GM12878 (cell line): ENCODE measurements around the gene ZBED4. TPM values are rescaled to one million over a fixed set of nuclear protein-coding genes. Genes with fewer than 3 reads are reported as not detected.

Experiments
- ATAC-seq: fragments of 200-7000 bp; cut with Tn5 transposase; 3 replicates; pipeline ENCODE4 v1.9.1; 2020; ENCODE audit warnings: mild to moderate bottlenecking, moderate library complexity
- BruUV-seq: library from RNA; stranded (reverse); fragments of 400-500 nt; replicated peaks from 2 replicates; lab custom pipeline; 2021; lab: Mats Ljungman, UMichigan
- CTCF ChIA-PET: fragments of 300-600 bp; sonication (Branson Sonifier 250); formaldehyde crosslinking; extraction: SDS; loops from one replicate; lab custom pipeline; 2021; ENCODE audit warnings: inconsistent platforms; lab: Yijun Ruan, JAX
- POLR2A ChIA-PET: fragments of 350-600 bp; formaldehyde crosslinking; extraction: SDS; loops from one replicate; lab custom pipeline; 2021; ENCODE audit warnings: inconsistent platforms; lab: Charles Lee
- RAD21 ChIA-PET: fragments of 300-600 bp; sonication (Branson Sonifier 250); formaldehyde crosslinking; loops from one replicate; lab custom pipeline; 2023; ENCODE audit warnings: antibody characterized with exemption; ENCODE audit not compliant: unreplicated experiment; lab: Charles Lee
- SMC1A ChIA-PET: fragments of 300-600 bp; sonication (Branson Sonifier 250); formaldehyde crosslinking; loops from one replicate; lab custom pipeline; 2023; ENCODE audit not compliant: unreplicated experiment, uncharacterized antibody; lab: Charles Lee
- DNase-seq: peaks from one replicate; pipeline ENCODE4 v3.0.0-alpha.2; 2011; ENCODE audit warnings: low read depth, low spot score
- FAIRE-seq: peaks from 3 replicates; lab custom pipeline; 2011; peaks lifted over from hg19 to GRCh38; lab: Jason Lieb, UNC
- H2AFZ ChIP-seq: 2 replicates; pipeline ENCODE4 v1.6.0; 2011; ENCODE audit warnings: low read depth, low read length, control low read depth; ENCODE audit not compliant: control insufficient read depth
- H3K27ac ChIP-seq: 2 replicates; pipeline ENCODE4 v1.5.1; 2011; ENCODE audit warnings: control low read depth; ENCODE audit not compliant: control insufficient read depth, insufficient read depth
- H3K27me3 ChIP-seq, 2 experiments: replicated peaks in 1 of 2; 2 replicates each; pipeline versions ENCODE4 v1.6.0 to v1.6.1; 2011; ENCODE audit warnings: low read length in 1 of 2; ENCODE audit not compliant: control insufficient read depth in 2 of 2, insufficient read depth in 2 of 2
- H3K36me3 ChIP-seq, 2 experiments: 2 replicates each; pipeline ENCODE4 v1.5.1; 2011; ENCODE audit warnings: low read length in 1 of 2; ENCODE audit not compliant: control insufficient read depth in 2 of 2, insufficient read depth in 2 of 2
- H3K4me1 ChIP-seq: 2 replicates; pipeline ENCODE4 v1.6.1; 2011; ENCODE audit warnings: mild to moderate bottlenecking, low read length, moderate library complexity, mixed read lengths; ENCODE audit not compliant: control insufficient read depth, insufficient read depth
- H3K4me2 ChIP-seq: 2 replicates; pipeline ENCODE4 v1.6.0; 2011; ENCODE audit warnings: control low read depth; ENCODE audit not compliant: control insufficient read depth, insufficient read depth
- H3K4me3 ChIP-seq: fragments of 200-600 bp; sonication (generic); 2 replicates; pipeline ENCODE4 v1.5.1; 2016
- H3K79me2 ChIP-seq: 2 replicates; pipeline ENCODE4 v1.6.0; 2011; ENCODE audit warnings: low read length; ENCODE audit not compliant: control insufficient read depth, insufficient read depth
- H3K9ac ChIP-seq: 2 replicates; pipeline ENCODE4 v1.8.0; 2011; ENCODE audit warnings: low read length, control low read depth, mixed read lengths; ENCODE audit not compliant: control insufficient read depth, insufficient read depth
- H3K9me3 ChIP-seq: replicated peaks from 3 replicates; pipeline ENCODE4 v1.5.1; 2011; ENCODE audit warnings: mild to moderate bottlenecking, low read length; ENCODE audit not compliant: control insufficient read depth, insufficient read depth
- H4K20me1 ChIP-seq: 2 replicates; pipeline ENCODE4 v1.6.0; 2011; ENCODE audit not compliant: control insufficient read depth, insufficient read depth
- BCL3 ChIP-seq: IDR thresholded peaks from 2 replicates; pipeline ENCODE4 v1.6.1; 2011; ENCODE audit warnings: borderline replicate concordance, low read depth, mild to moderate bottlenecking, moderate library complexity, low read length; ENCODE audit not compliant: insufficient read depth, poor library complexity, severe bottlenecking
- EED ChIP-seq: sonication (generic); IDR thresholded peaks from 2 replicates; pipeline ENCODE4 v1.6.1; 2016; ENCODE audit warnings: antibody characterized with exemption, low read depth
- ETV6 ChIP-seq, 2 experiments: fragments of 450-650 bp in 1 of 2; IDR thresholded peaks in 1 of 2; conservative IDR thresholded peaks in 1 of 2; 2 replicates each; pipeline ENCODE4 v1.6.1; 2014; ENCODE audit warnings: antibody characterized with exemption in 1 of 2, borderline replicate concordance in 1 of 2, low read depth in 1 of 2, mild to moderate bottlenecking in 1 of 2, moderate library complexity in 1 of 2
- HCFC1 ChIP-seq: fragments of 150-350 bp; IDR thresholded peaks from 2 replicates; pipeline ENCODE4 v1.6.1; 2014; ENCODE audit warnings: low read length
- IKZF2 ChIP-seq, 2 experiments: fragments of 450-650 bp; IDR thresholded peaks; 2 replicates each; pipeline ENCODE4 v1.6.1; 2017; ENCODE audit warnings: mild to moderate bottlenecking in 2 of 2, moderate library complexity in 2 of 2
- KDM1A ChIP-seq: fragments of 200-600 bp; sonication (generic); IDR thresholded peaks from 2 replicates; pipeline ENCODE4 v1.6.1; 2016; ENCODE audit warnings: borderline replicate concordance
- LARP7 ChIP-seq: fragments of 450-650 bp; IDR thresholded peaks from 2 replicates; pipeline ENCODE4 v1.6.1; 2017; ENCODE audit warnings: mild to moderate bottlenecking
- MYB ChIP-seq: fragments of 150-350 bp; IDR thresholded peaks from 2 replicates; pipeline ENCODE4 v1.6.1; 2014; ENCODE audit warnings: mild to moderate bottlenecking, low read depth, low read length, borderline replicate concordance
- RB1 ChIP-seq: fragments of 450-650 bp; formaldehyde crosslinking; IDR thresholded peaks from 2 replicates; pipeline ENCODE4 v1.6.1; 2017; ENCODE audit warnings: mild to moderate bottlenecking, borderline replicate concordance
- SMAD5 ChIP-seq: IDR thresholded peaks from 2 replicates; pipeline ENCODE4 v1.6.1; 2016; ENCODE audit warnings: antibody characterized with exemption, low read depth
- SMC3 ChIP-seq: IDR thresholded peaks from 2 replicates; pipeline ENCODE4 v1.6.1; 2011; ENCODE audit warnings: low read length, improper control_type of control experiment, borderline replicate concordance
- SUZ12 ChIP-seq: fragments of 200-600 bp; sonication (generic); IDR thresholded peaks from one replicate; pipeline ENCODE4 v1.6.1; 2018; ENCODE audit warnings: antibody characterized with exemption, mild to moderate bottlenecking; ENCODE audit not compliant: unreplicated experiment
- YBX1 ChIP-seq: fragments of 450-650 bp; IDR thresholded peaks from 2 replicates; pipeline ENCODE4 v1.6.1; 2016; ENCODE audit warnings: antibody characterized with exemption
- ZBTB11 ChIP-seq: fragments of 450-650 bp; formaldehyde crosslinking; IDR thresholded peaks from 2 replicates; pipeline ENCODE4 v1.5.0; 2022; ENCODE audit warnings: mild to moderate bottlenecking, missing genetic modification characterization
- ZBTB40 ChIP-seq: fragments of 450-650 bp; IDR thresholded peaks from 2 replicates; pipeline ENCODE4 v1.6.1; 2016; ENCODE audit warnings: mild to moderate bottlenecking, moderate library complexity, borderline replicate concordance
- ZSCAN29 ChIP-seq: fragments of 450-650 bp; IDR thresholded peaks from 2 replicates; pipeline ENCODE4 v1.6.1; 2017; ENCODE audit warnings: mild to moderate bottlenecking, moderate library complexity
- WGBS: methylation state at CpG from one replicate; pipeline ENCODE4 v1.1.6; 2016; ENCODE audit warnings: low lambda C conversion rate; ENCODE audit not compliant: insufficient replicate concordance, insufficient coverage; ENCODE audit errors: missing lambda C conversion rate; 5-methylcytosine and 5-hydroxymethylcytosine counted together
- in situ Hi-C: fragments of 300-500 bp; cut with MboI; formaldehyde crosslinking; loops from 9 replicates; pipeline ENCODE4 v1.14.3; 2018; ENCODE audit warnings: mixed read lengths
- intact Hi-C: fragments of 100-400 bp; cut with micrococcal nuclease; formaldehyde crosslinking; loops from one replicate; pipeline ENCODE4 v1.14.2; 2022; ENCODE audit not compliant: unreplicated experiment
- polyA plus RNA-seq, 11 experiments: library from polyadenylated mRNA; depleted of rRNA in 4 of 11; unstranded in 6 of 11; stranded (reverse) in 5 of 11; fragments of >200 nt; fragmentation: Nextera tagmentation in 4 of 11; fragmentation: Illumina TruSeq in 1 of 11; extraction: Ambion mirVana in 4 of 11; extraction: Trizol in 1 of 11; gene quantifications; 1 replicate in 1 of 11; 2 replicates in 10 of 11; pipeline versions ENCODE4 v1.2.1 to v1.2.3, GENCODE V29; 2011 to 2016; ENCODE audit warnings: inconsistent platforms in 2 of 11, missing spikeins in 2 of 11, low read depth in 1 of 11
- total RNA-seq, 4 experiments: library from RNA; depleted of rRNA in 3 of 4; stranded (reverse); fragments of >200 nt in 3 of 4; fragmentation: Illumina TruSeq in 1 of 4; extraction: Trizol in 1 of 4; gene quantifications; 2 replicates each; pipeline versions ENCODE4 v1.2.1 to v1.2.3, GENCODE V29; 2013 to 2021

ZBED4 gene
- total and polyA plus RNA-seq, 10 of the 15 experiments (the other 5 are each of a cell fraction or from before 2014, with no cell fraction given) = 2.3 to 21.6 (median 12.8) TPM

GRCh38 chr22:49906071-49906798, 52.6 kb downstream of the ZBED4 start:
- H3K9ac ChIP-seq = no peak overlapping the region
- 94% methylated on average over 28 of the region's 28 CpGs for WGBS
- intact Hi-C loops = no loop called here
- CTCF ChIA-PET = no interaction called here
- no peaks in the 10 kb centered on the region for H3K4me1 ChIP-seq
- no peaks in the 10 kb centered on the region for H3K79me2 ChIP-seq
- H3K27me3 ChIP-seq = no peaks in the 10 kb centered on the region
- no TSS peak for BruUV-seq
- H3K4me3 ChIP-seq = no peak overlapping the region
- in situ Hi-C loops = no loop called here
- DNase-seq (no peak), FAIRE-seq (no peak), ATAC-seq (no peak)
- H4K20me1 ChIP-seq = no peaks in the 10 kb centered on the region
- SMC1A ChIA-PET = no interaction called here
- no peaks in the 10 kb centered on the region; the same call in 2 of the 3 replicates for H3K9me3 ChIP-seq
- no peak overlapping the region for H3K27ac ChIP-seq
- RAD21 ChIA-PET = no interaction called here
- POLR2A ChIA-PET = no interaction called here
- no peak overlapping the region for H3K4me2 ChIP-seq
- no peak overlapping the region for H2AFZ ChIP-seq
- H3K36me3 ChIP-seq = peaks cover 0 to 16% of the 10 kb centered on the region in 2 experiments; a peak in 3 of 4 replicates
- TF ChIP-seq ZBTB40 (no peak), IKZF2 (IDR thresholded peaks at IDR 0.05) (no peak), HCFC1 (no peak), BCL3 (no peak), SUZ12 (no peak), ZBTB11 (no peak), YBX1 (no peak), MYB (no peak), SMC3 (no peak), ZSCAN29 (no peak), SMAD5 (no peak), RB1 (no peak), ETV6 (conservative IDR thresholded peaks at IDR 0.05 in 1 of 2, IDR thresholded peaks at IDR 0.05 in 1 of 2; ENCODE audit: borderline replicate concordance in 1 of 2, low read depth in 1 of 2) (no peak), LARP7 (no peak), KDM1A (no peak), EED (no peak)
